Measurements from ENCODE around the gene ATXN7.

The ATXN7 gene

GRCh38 chr3:63867225-63867624, 3.6 kb downstream of the ATXN7 start:
- no peak for DNase-seq

- no peak for DNase-seq
Measured at GRCh38 chr3:63869940-63870614, 6.4 kb downstream of the ATXN7 start.

- DNase-seq, result no peak
Measured at GRCh38 chr3:63870615-63871005, 6.9 kb downstream of the ATXN7 start.

- no peak for DNase-seq
Measured at GRCh38 chr3:63872135-63872924, 8.7 kb downstream of the ATXN7 start.

- no peak for DNase-seq
Measured at GRCh38 chr3:63874769-63875168, 11.1 kb downstream of the ATXN7 start.

GRCh38 chr3:63875510-63875909, 11.8 kb downstream of the ATXN7 start:
- no peak for DNase-seq

GRCh38 chr3:63876260-63876659, 12.6 kb downstream of the ATXN7 start:
- DNase-seq, result no peak

GRCh38 chr3:63877737-63878393, 14.2 kb downstream of the ATXN7 start:
- no peak for DNase-seq

- no peak for DNase-seq
Measured at GRCh38 chr3:63878394-63879060, 14.9 kb downstream of the ATXN7 start.

- no peak for DNase-seq
Measured at GRCh38 chr3:63880653-63881052, 17.0 kb downstream of the ATXN7 start.

- DNase-seq, result no peak
Measured at GRCh38 chr3:63886858-63887257, 23.2 kb downstream of the ATXN7 start.

GRCh38 chr3:63891518-63891917, 27.9 kb downstream of the ATXN7 start:
- no peak for DNase-seq

- DNase-seq, result no peak
Measured at GRCh38 chr3:63892773-63893352, 29.2 kb downstream of the ATXN7 start.

- no peak for DNase-seq
Measured at GRCh38 chr3:63895422-63896189, 31.9 kb downstream of the ATXN7 start.

GRCh38 chr3:63896332-63897030, 32.8 kb downstream of the ATXN7 start:
- DNase-seq, result no peak

- no peak for DNase-seq
Measured at GRCh38 chr3:63900010-63900409, 36.3 kb downstream of the ATXN7 start.

- no peak for DNase-seq
Measured at GRCh38 chr3:63900459-63900858, 36.8 kb downstream of the ATXN7 start.

GRCh38 chr3:63905731-63906620, 42.3 kb downstream of the ATXN7 start:
- no peak for DNase-seq

- DNase-seq, result no peak
Measured at GRCh38 chr3:63908081-63908736, 44.5 kb downstream of the ATXN7 start.

GRCh38 chr3:63908776-63909175, 45.1 kb downstream of the ATXN7 start:
- DNase-seq, result no peak

Data from CD4-positive, alpha-beta T cell treated with Interleukin-4 for 1 hour (primary cell).